H1 (cell line): ENCODE measurements around the gene ERCC1. TPM values are rescaled to one million over a fixed set of nuclear protein-coding genes. Genes with fewer than 3 reads are reported as not detected.

Source experiments
- CTCF ChIA-PET: fragments of 300-600 bp; sonication (Branson Sonifier 250); formaldehyde crosslinking; loops from one replicate; lab custom pipeline; 2021; ENCODE audit not compliant: partially characterized antibody; lab: Charles Lee
- POLR2A ChIA-PET: fragments of 300-600 bp; sonication (Branson Sonifier 250); formaldehyde crosslinking; loops from one replicate; lab custom pipeline; 2021; ENCODE audit warnings: inconsistent platforms; ENCODE audit not compliant: partially characterized antibody; lab: Charles Lee
- DNase-seq, 2 experiments: peaks; one replicate each; pipeline versions ENCODE4 v3.0.0 to v3.0.0-alpha.2; 2010 to 2022; ENCODE audit warnings: low spot score in 2 of 2, low read depth in 1 of 2, mixed read lengths in 1 of 2
- FAIRE-seq: peaks from 2 replicates; lab custom pipeline; 2011; peaks lifted over from hg19 to GRCh38; lab: Jason Lieb, UNC
- H2AFZ ChIP-seq: 2 replicates; pipeline ENCODE4 v1.8.1; 2012; ENCODE audit warnings: low read length, inconsistent platforms
- H2AK5ac ChIP-seq: 2 replicates; pipeline ENCODE4 v1.6.1; 2013; ENCODE audit warnings: low read depth, low read length
- H2BK120ac ChIP-seq: replicated peaks from 2 replicates; pipeline ENCODE3; 2013; ENCODE audit warnings: low read depth, low read length, inconsistent platforms
- H2BK12ac ChIP-seq: 2 replicates; pipeline ENCODE4 v1.6.1; 2013; ENCODE audit warnings: low read depth, low read length
- H2BK15ac ChIP-seq: 2 replicates; pipeline ENCODE4 v1.6.1; 2013; ENCODE audit warnings: low read length
- H2BK20ac ChIP-seq: 2 replicates; pipeline ENCODE4 v1.6.1; 2013; ENCODE audit warnings: low read length
- H2BK5ac ChIP-seq: 2 replicates; pipeline ENCODE4 v1.6.1; 2013; ENCODE audit warnings: low read depth, low read length
- H3K14ac ChIP-seq: 2 replicates; pipeline ENCODE4 v1.6.1; 2013; ENCODE audit warnings: inconsistent platforms; ENCODE audit not compliant: insufficient read length
- H3K18ac ChIP-seq: 2 replicates; pipeline ENCODE4 v1.6.1; 2013; ENCODE audit warnings: low read length; ENCODE audit errors: extremely low read depth
- H3K23ac ChIP-seq: 2 replicates; pipeline ENCODE4 v1.6.1; 2013; ENCODE audit warnings: inconsistent platforms; ENCODE audit not compliant: insufficient read length
- H3K23me2 ChIP-seq: 2 replicates; pipeline ENCODE4 v1.6.1; 2013; ENCODE audit warnings: low read depth, low read length
- H3K27ac ChIP-seq: 2 replicates; pipeline ENCODE4 v1.6.1; 2011; ENCODE audit warnings: low read depth, low read length, inconsistent platforms
- H3K27me3 ChIP-seq, 4 experiments: replicated peaks in 1 of 4; 1 replicate in 1 of 4; 2 replicates in 3 of 4; pipeline versions ENCODE4 v1.6.1 to v1.8.1; 2011 to 2013; ENCODE audit warnings: low read length in 3 of 4, mild to moderate bottlenecking in 3 of 4, inconsistent platforms in 2 of 4, mixed read lengths in 2 of 4, moderate library complexity in 1 of 4; ENCODE audit not compliant: control insufficient read depth in 3 of 4, insufficient read depth in 3 of 4; ENCODE audit errors: extremely low read depth in 1 of 4
- H3K36me3 ChIP-seq, 4 experiments: 2 replicates each; pipeline versions ENCODE4 v1.6.1 to v1.8.1; 2011 to 2013; ENCODE audit warnings: mild to moderate bottlenecking in 4 of 4, low read length in 3 of 4, moderate library complexity in 2 of 4, control low read depth in 1 of 4, inconsistent platforms in 1 of 4; ENCODE audit not compliant: insufficient read depth in 4 of 4, control insufficient read depth in 2 of 4
- H3K4ac ChIP-seq: replicated peaks from 2 replicates; pipeline ENCODE3; 2013; ENCODE audit warnings: low read length, low read depth, mixed read lengths, inconsistent platforms; ENCODE audit not compliant: insufficient read length
- H3K4me1 ChIP-seq, 4 experiments: replicated peaks in 1 of 4; 1 replicate in 1 of 4; 2 replicates in 3 of 4; pipeline versions ENCODE4 v1.6.1 to v1.8.1; 2011 to 2013; ENCODE audit warnings: low read length in 3 of 4, inconsistent platforms in 2 of 4, mixed read lengths in 1 of 4; ENCODE audit not compliant: insufficient read depth in 4 of 4, control insufficient read depth in 3 of 4
- H3K4me2 ChIP-seq, 2 experiments: 2 replicates each; pipeline versions ENCODE4 v1.6.1 to v1.8.1; 2011 to 2013; ENCODE audit warnings: low read depth in 2 of 2, low read length in 2 of 2, control low read depth in 1 of 2, inconsistent platforms in 1 of 2, mild to moderate bottlenecking in 1 of 2; ENCODE audit not compliant: insufficient read depth in 1 of 2
- H3K4me3 ChIP-seq, 4 experiments: fragments of 200-600, 300-600 bp in 1 of 4; sonication (generic), shearing (Covaris generic), sonication (Bioruptor Twin) in 1 of 4; 2 replicates each; pipeline versions ENCODE4 v1.5.1 to v1.8.1; 2011 to 2016; ENCODE audit warnings: low read length in 4 of 4, low read depth in 3 of 4, control low read depth in 2 of 4, inconsistent platforms in 2 of 4, mild to moderate bottlenecking in 2 of 4, mixed read lengths in 1 of 4, moderate library complexity in 1 of 4; ENCODE audit not compliant: insufficient read depth in 2 of 4; ENCODE audit errors: extremely low read depth in 1 of 4
- H3K56ac ChIP-seq: replicated peaks from 2 replicates; pipeline ENCODE3; 2013; ENCODE audit warnings: low read depth, mild to moderate bottlenecking, mixed read lengths, low read length, inconsistent platforms; ENCODE audit not compliant: insufficient read length
- H3K79me1 ChIP-seq: 2 replicates; pipeline ENCODE4 v1.6.1; 2013; ENCODE audit warnings: low read depth, low read length, control low read depth
- H3K79me2 ChIP-seq, 2 experiments: 2 replicates each; pipeline versions ENCODE4 v1.6.1 to v1.8.1; 2012 to 2013; ENCODE audit warnings: low read length in 2 of 2, mild to moderate bottlenecking in 2 of 2, inconsistent platforms in 1 of 2; ENCODE audit not compliant: insufficient read depth in 2 of 2, control insufficient read depth in 1 of 2
- H3K9ac ChIP-seq, 4 experiments: replicated peaks in 1 of 4; 1 replicate in 1 of 4; 2 replicates in 3 of 4; pipeline versions ENCODE4 v1.6.1 to v1.8.1; 2011 to 2013; ENCODE audit warnings: low read depth in 3 of 4, low read length in 3 of 4, control low read depth in 2 of 4, mild to moderate bottlenecking in 2 of 4, moderate library complexity in 2 of 4, inconsistent platforms in 1 of 4; ENCODE audit errors: extremely low read depth in 1 of 4
- H3K9me3 ChIP-seq, 2 experiments: 2 replicates each; pipeline versions ENCODE4 v1.6.1 to v1.8.1; 2012 to 2013; ENCODE audit warnings: mild to moderate bottlenecking in 2 of 2, moderate library complexity in 2 of 2, control low read depth in 1 of 2, inconsistent platforms in 1 of 2, low read depth in 1 of 2, low read length in 1 of 2, mixed read lengths in 1 of 2; ENCODE audit not compliant: insufficient read depth in 2 of 2
- H4K20me1 ChIP-seq, 2 experiments: replicated peaks in 1 of 2; 2 replicates each; pipeline versions ENCODE3 to v1.8.1; 2011 to 2013; ENCODE audit warnings: inconsistent platforms in 2 of 2, low read length in 2 of 2, mild to moderate bottlenecking in 1 of 2; ENCODE audit not compliant: insufficient read depth in 2 of 2, control insufficient read depth in 1 of 2
- H4K5ac ChIP-seq: 2 replicates; pipeline ENCODE4 v1.6.1; 2013; ENCODE audit warnings: low read length, low read depth, mixed read lengths, inconsistent platforms; ENCODE audit not compliant: insufficient read length
- H4K8ac ChIP-seq: 2 replicates; pipeline ENCODE4 v1.8.0; 2013; ENCODE audit warnings: mild to moderate bottlenecking, moderate library complexity, low read length, inconsistent platforms; ENCODE audit not compliant: insufficient read depth; ENCODE audit errors: extremely low read depth
- H4K91ac ChIP-seq: replicated peaks from 2 replicates; pipeline ENCODE3; 2013; ENCODE audit warnings: low read length, mixed read lengths, inconsistent platforms; ENCODE audit not compliant: insufficient read length
- CHD2 ChIP-seq: IDR thresholded peaks from 2 replicates; pipeline ENCODE4 v1.6.1; 2012; ENCODE audit warnings: low read length, improper control_type of control experiment
- CREB1 ChIP-seq: IDR thresholded peaks from 2 replicates; pipeline ENCODE4 v1.6.1; 2012; ENCODE audit warnings: inconsistent platforms
- CTBP2 ChIP-seq: IDR thresholded peaks from 2 replicates; pipeline ENCODE4 v1.7.0; 2011; ENCODE audit warnings: borderline replicate concordance, mild to moderate bottlenecking, moderate library complexity, mixed read lengths, low read length; ENCODE audit not compliant: insufficient read depth, insufficient read length
- EP300 ChIP-seq, 2 experiments: IDR thresholded peaks; 1 replicate in 1 of 2; 2 replicates in 1 of 2; pipeline ENCODE4 v1.6.1; 2011 to 2012; ENCODE audit warnings: low read depth in 2 of 2, low read length in 2 of 2, mild to moderate bottlenecking in 2 of 2, borderline replicate concordance in 1 of 2, inconsistent platforms in 1 of 2, moderate library complexity in 1 of 2
- JUN ChIP-seq: IDR thresholded peaks from 2 replicates; pipeline ENCODE4 v1.6.1; 2011; ENCODE audit warnings: low read depth, mild to moderate bottlenecking, improper control_type of control experiment, low read length
- POU5F1 ChIP-seq: IDR thresholded peaks from 2 replicates; pipeline ENCODE4 v1.6.1; 2011; ENCODE audit warnings: low read depth, mild to moderate bottlenecking, low read length, moderate library complexity
- RFX5 ChIP-seq: IDR thresholded peaks from 2 replicates; pipeline ENCODE4 v1.6.1; 2011; ENCODE audit warnings: low read depth, low read length, improper control_type of control experiment, borderline replicate concordance
- SIX5 ChIP-seq: IDR thresholded peaks from 2 replicates; pipeline ENCODE4 v1.6.1; 2011; ENCODE audit warnings: mild to moderate bottlenecking, low read depth, low read length
- WGBS, 2 experiments: shearing (Covaris generic) in 1 of 2; methylation state at CpG; one replicate each; pipeline versions ENCODE4 v1.1.6 to v1.1.7; 2013 to 2015; ENCODE audit warnings: low lambda C conversion rate in 2 of 2, mixed read lengths in 2 of 2, inconsistent platforms in 1 of 2, low coverage in 1 of 2, missing lambda C conversion rate in 1 of 2; ENCODE audit not compliant: insufficient replicate concordance in 2 of 2, insufficient coverage in 1 of 2, insufficient read length in 1 of 2; ENCODE audit errors: extremely low coverage in 1 of 2, missing lambda C conversion rate in 1 of 2; 5-methylcytosine and 5-hydroxymethylcytosine counted together
- polyA plus RNA-seq, 7 experiments: library from polyadenylated mRNA; depleted of rRNA in 3 of 7; stranded (reverse) in 5 of 7; unstranded in 2 of 7; fragments of >200 nt in 5 of 7; fragments of 200-250 nt in 2 of 7; gene quantifications; 1 replicate in 5 of 7; 2 replicates in 1 of 7; 4 replicates in 1 of 7; pipeline versions ENCODE4 v1.2.1 to v1.2.3, GENCODE V29; 2011 to 2013; ENCODE audit warnings: missing spikeins in 2 of 7, mixed read lengths in 2 of 7
- total RNA-seq: library from RNA; stranded (reverse); fragmentation: NEBNext Ultra II Directional; extraction: Animal tissue kit (Norgen Biotek cat#: 25700); gene quantifications from 2 replicates; pipeline ENCODE4 v1.2.1, GENCODE V29; 2021
- TF ChIP-seq, protein P1 (sequence below): IDR thresholded peaks from 2 replicates; pipeline ENCODE4 v1.6.1; 2012; ENCODE audit warnings: inconsistent platforms
- TF ChIP-seq, protein P2 (sequence below): IDR thresholded peaks from 2 replicates; pipeline ENCODE4 v1.6.1; 2011; ENCODE audit warnings: low read length, improper control_type of control experiment

The ERCC1 gene
- total and polyA plus RNA-seq, 2 of the 8 experiments (the other 6 are each of a cell fraction or from before 2014, with no cell fraction given) = 44.7 to 94.2 TPM

DNA sequence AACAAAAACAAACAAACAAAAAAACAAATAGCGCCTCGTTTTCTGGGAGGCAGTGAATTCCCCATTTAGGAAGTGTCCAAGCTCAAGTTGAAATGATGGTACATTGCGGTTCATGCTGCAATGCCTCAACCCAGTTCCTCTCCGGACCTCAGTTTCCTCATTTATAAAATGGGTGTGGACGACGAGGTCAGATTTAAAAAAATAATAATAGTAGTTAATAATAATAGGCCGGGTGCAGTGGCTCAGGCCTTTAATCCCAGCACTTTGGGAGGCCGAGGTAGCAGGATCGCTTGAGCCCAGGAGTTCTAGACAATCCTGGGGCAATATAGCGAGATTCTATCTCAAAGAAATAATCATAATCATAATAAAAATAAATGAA lies 15.5 kb upstream of the ERCC1 start:
- Histone ChIP-seq H2AFZ (no peak overlapping the region), H2BK12ac (no peak overlapping the region), H2BK120ac (no peak overlapping the region), H3K14ac (no peak overlapping the region), H3K79me2 (no peaks in the 10 kb centered on the region), H3K23ac (no peak overlapping the region), H4K5ac (no peak overlapping the region), H4K8ac (no peak overlapping the region), H3K4ac (no peak overlapping the region), H2BK20ac (no peak overlapping the region), H3K36me3 (no peaks in the 10 kb centered on the region), H4K20me1 (no peaks in the 10 kb centered on the region), H3K4me3 (peak overlapping the region in 3 of 4 experiments; percentile 72 to 95 (median 74); a peak in 5 of 8 replicates), H3K27ac (no peak overlapping the region), H3K79me1 (no peaks in the 10 kb centered on the region), H3K56ac (no peak overlapping the region), H3K9ac (no peak overlapping the region), H2BK5ac (no peak overlapping the region), H2BK15ac (no peak overlapping the region), H3K27me3 (peaks cover 0 to 5% (median 2%) of the 10 kb centered on the region in 4 experiments; a peak in 3 of 7 replicates), H4K91ac (no peak overlapping the region), H2AK5ac (no peak overlapping the region), H3K18ac (no peak overlapping the region), H3K9me3 (no peaks in the 10 kb centered on the region), H3K23me2 (peaks cover 9% of the 10 kb centered on the region), H3K4me2 (peak overlapping the region in 1 of 2 experiments; percentile 70; a peak in 1 of 4 replicates), H3K4me1 (peaks cover 3 to 11% (median 9%) of the 10 kb centered on the region in 4 experiments; a peak in 6 of 7 replicates)
- CTCF ChIA-PET = interaction anchor here (0.6 to 21.2 kb wide), 35 partner anchors 9 to 425 kb away, joined by 3 to 760 read pairs (median 5); partner anchors contain the start of genes ERCC1, FOSB, FOXA3 and NKPD1
- POLR2A ChIA-PET = interaction anchor here (0.8 to 3.4 kb wide), 16 partner anchors 8 to 69 kb away, joined by 3 to 34 read pairs (median 4); partner anchors contain the start of genes FOSB and VASP
- WGBS, 2 experiments = 51% methylated on average over 10 of the region's 10 CpGs; no CpG with 5 or more reads in 1 of the 2 experiments
- no peak for DNase-seq
- FAIRE-seq = no peak
- TF ChIP-seq SIX5 (no peak), JUN (no peak), CHD2 (no peak), RFX5 (no peak), POU5F1 (no peak), CTBP2 (no peak), EP300 (IDR thresholded peaks at IDR 0.05; ENCODE audit: borderline replicate concordance in 1 of 2, low read depth in 2 of 2, low read length in 2 of 2) (no peak), CREB1 (no peak)
- TF ChIP-seq, protein P1, sequence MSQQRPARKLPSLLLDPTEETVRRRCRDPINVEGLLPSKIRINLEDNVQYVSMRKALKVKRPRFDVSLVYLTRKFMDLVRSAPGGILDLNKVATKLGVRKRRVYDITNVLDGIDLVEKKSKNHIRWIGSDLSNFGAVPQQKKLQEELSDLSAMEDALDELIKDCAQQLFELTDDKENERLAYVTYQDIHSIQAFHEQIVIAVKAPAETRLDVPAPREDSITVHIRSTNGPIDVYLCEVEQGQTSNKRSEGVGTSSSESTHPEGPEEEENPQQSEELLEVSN = no peak
- TF ChIP-seq, protein P2, sequence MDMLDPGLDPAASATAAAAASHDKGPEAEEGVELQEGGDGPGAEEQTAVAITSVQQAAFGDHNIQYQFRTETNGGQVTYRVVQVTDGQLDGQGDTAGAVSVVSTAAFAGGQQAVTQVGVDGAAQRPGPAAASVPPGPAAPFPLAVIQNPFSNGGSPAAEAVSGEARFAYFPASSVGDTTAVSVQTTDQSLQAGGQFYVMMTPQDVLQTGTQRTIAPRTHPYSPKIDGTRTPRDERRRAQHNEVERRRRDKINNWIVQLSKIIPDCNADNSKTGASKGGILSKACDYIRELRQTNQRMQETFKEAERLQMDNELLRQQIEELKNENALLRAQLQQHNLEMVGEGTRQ = no peak
